ENCODE measurements around the gene GRIN1.

Gene GRIN1

GRCh38 chr9:137109250-137110146 is 29.5 kb upstream of the GRIN1 start:
- H3K4me2 ChIP-seq (ENCODE audit: low read length) = no peak overlapping the region
- H3K27me3 ChIP-seq (ENCODE audit: control insufficient read depth, insufficient read depth, low read length) = no peaks in the 10 kb centered on the region
- no peaks in the 10 kb centered on the region for H3K4me1 ChIP-seq
- no peak for TF ChIP-seq CTCF (IDR thresholded peaks at IDR 0.05)
- H2AFZ ChIP-seq = no peak overlapping the region
- H3K27ac ChIP-seq = no peak overlapping the region
- H3K9ac ChIP-seq = no peak overlapping the region
- no peaks in the 10 kb centered on the region for H3K9me3 ChIP-seq (ENCODE audit: control insufficient read depth, low read length)
- H3K79me2 ChIP-seq = no peaks in the 10 kb centered on the region
- H3K36me3 ChIP-seq (ENCODE audit: control insufficient read depth, insufficient read depth, low read length) = no peaks in the 10 kb centered on the region
- no peak overlapping the region for H3K4me3 ChIP-seq (ENCODE audit: low read depth, low read length)

- Histone ChIP-seq H3K27ac (no peak overlapping the region), H3K36me3 (ENCODE audit: control insufficient read depth, insufficient read depth, low read length) (no peaks in the 10 kb centered on the region), H3K9me3 (ENCODE audit: control insufficient read depth, low read length) (no peaks in the 10 kb centered on the region), H3K27me3 (ENCODE audit: control insufficient read depth, insufficient read depth, low read length) (no peaks in the 10 kb centered on the region), H2AFZ (no peak overlapping the region), H3K4me3 (ENCODE audit: low read depth, low read length) (no peak overlapping the region), H3K79me2 (no peaks in the 10 kb centered on the region), H3K9ac (no peak overlapping the region), H3K4me1 (peaks cover 3% of the 10 kb centered on the region), H3K4me2 (ENCODE audit: low read length) (no peak overlapping the region)
- no peak for TF ChIP-seq CTCF (IDR thresholded peaks at IDR 0.05)
Observed at GRCh38 chr9:137110147-137110910, 28.6 kb upstream of the GRIN1 start.

- no peak for TF ChIP-seq CTCF (IDR thresholded peaks at IDR 0.05)
- no peak overlapping the region for H2AFZ ChIP-seq
- no peaks in the 10 kb centered on the region for H3K27me3 ChIP-seq (ENCODE audit: control insufficient read depth, insufficient read depth, low read length)
- no peak overlapping the region for H3K4me2 ChIP-seq (ENCODE audit: low read length)
- H3K36me3 ChIP-seq (ENCODE audit: control insufficient read depth, insufficient read depth, low read length) = no peaks in the 10 kb centered on the region
- peaks cover 3% of the 10 kb centered on the region for H3K4me1 ChIP-seq
- no peaks in the 10 kb centered on the region for H3K9me3 ChIP-seq (ENCODE audit: control insufficient read depth, low read length)
- H3K9ac ChIP-seq = no peak overlapping the region
- H3K79me2 ChIP-seq = no peaks in the 10 kb centered on the region
- H3K27ac ChIP-seq = no peak overlapping the region
- no peak overlapping the region for H3K4me3 ChIP-seq (ENCODE audit: low read depth, low read length)
Observed at GRCh38 chr9:137110911-137111787, 27.8 kb upstream of the GRIN1 start.

- Histone ChIP-seq H3K79me2 (no peaks in the 10 kb centered on the region), H3K36me3 (ENCODE audit: control insufficient read depth, insufficient read depth, low read length) (no peaks in the 10 kb centered on the region), H2AFZ (no peak overlapping the region), H3K4me3 (ENCODE audit: low read depth, low read length) (no peak overlapping the region), H3K9me3 (ENCODE audit: control insufficient read depth, low read length) (no peaks in the 10 kb centered on the region), H3K27me3 (ENCODE audit: control insufficient read depth, insufficient read depth, low read length) (no peaks in the 10 kb centered on the region), H3K4me1 (peaks cover 3% of the 10 kb centered on the region), H3K4me2 (ENCODE audit: low read length) (no peak overlapping the region), H3K9ac (no peak overlapping the region), H3K27ac (no peak overlapping the region)
- TF ChIP-seq CTCF (IDR thresholded peaks at IDR 0.05) = no peak
Observed at GRCh38 chr9:137111788-137112563, 27.0 kb upstream of the GRIN1 start.

Measured in parathyroid adenoma (tissue), 2 donors.